Ishikawa (cell line): Measurements from ENCODE around the gene AKAP9.

Experiments used
- CEBPB ChIP-seq: IDR thresholded peaks from 2 replicates; pipeline ENCODE4 v1.6.1; 2012
- EP300 ChIP-seq: IDR thresholded peaks from 2 replicates; pipeline ENCODE4 v1.6.1; 2012; ENCODE audit warnings: borderline replicate concordance
- MAX ChIP-seq: IDR thresholded peaks from 2 replicates; pipeline ENCODE4 v1.6.1; 2012

GRCh38 chr7:91898240-91898992 is 42.2 kb upstream of the AKAP9 start:
- TF ChIP-seq MAX (no peak), EP300 (no peak), CEBPB (no peak)
